Peyer's patch (tissue), 4 donors: ENCODE measurements around the gene SORBS2. TPM values are rescaled to one million over a fixed set of nuclear protein-coding genes. Genes with fewer than 3 reads are reported as not detected.
A peak's percentile ranks its signal among the peaks of the same experiment; 100 is the strongest.

Experiments used
- DNase-seq, 3 donors: peaks; one replicate each; pipeline ENCODE4 v3.0.0-alpha.2; 2017 to 2019
- H3K27ac ChIP-seq, 4 donors: fragments of 200-600 bp; sonication (generic); one replicate each; pipeline ENCODE4 v1.5.1; 2016 to 2019
- H3K27me3 ChIP-seq, 2 donors: fragments of 200-600 bp; sonication (generic); one replicate each; pipeline ENCODE4 v1.5.1; 2019
- H3K36me3 ChIP-seq, 3 donors: fragments of 200-600 bp; sonication (generic); one replicate each; pipeline ENCODE4 v1.5.1; 2016 to 2019
- H3K4me1 ChIP-seq, 4 donors: fragments of 200-600 bp; sonication (generic); one replicate each; pipeline ENCODE4 v1.5.1; 2016 to 2019
- H3K4me3 ChIP-seq, 4 donors: fragments of 200-600 bp; sonication (generic); 1 replicate in 3 of 4; 2 replicates in 1 of 4; pipeline ENCODE4 v1.5.1; 2016 to 2019; ENCODE audit warnings: mild to moderate bottlenecking in 1 of 4
- H3K9me3 ChIP-seq, 4 donors: fragments of 200-600 bp; sonication (generic); one replicate each; pipeline ENCODE4 v1.5.1; 2016 to 2019; ENCODE audit warnings: mild to moderate bottlenecking in 1 of 4
- CTCF ChIP-seq, 6 experiments: fragments of 450-650 bp in 4 of 6; fragments of 200-600 bp in 2 of 6; sonication (generic) in 1 of 6; IDR thresholded peaks; one replicate each; pipeline ENCODE4 v1.5.1; 2017 to 2019; ENCODE audit warnings: antibody characterized with exemption in 6 of 6, mild to moderate bottlenecking in 3 of 6, moderate library complexity in 1 of 6
- POLR2A ChIP-seq, 2 donors: fragments of 450-650 bp; IDR thresholded peaks; one replicate each; pipeline ENCODE4 v1.5.1; 2017; ENCODE audit warnings: antibody characterized with exemption in 2 of 2, mild to moderate bottlenecking in 2 of 2, moderate library complexity in 2 of 2
- total RNA-seq, 4 donors: library from RNA; depleted of rRNA; stranded (reverse); fragments of >200 nt; gene quantifications; one replicate each; pipeline ENCODE4 v1.1.0, GENCODE V29; 2016

SORBS2 gene
- total RNA-seq, 4 donors from 2014 or later = 15.8 to 61.9 (median 53.0) TPM

DNA sequence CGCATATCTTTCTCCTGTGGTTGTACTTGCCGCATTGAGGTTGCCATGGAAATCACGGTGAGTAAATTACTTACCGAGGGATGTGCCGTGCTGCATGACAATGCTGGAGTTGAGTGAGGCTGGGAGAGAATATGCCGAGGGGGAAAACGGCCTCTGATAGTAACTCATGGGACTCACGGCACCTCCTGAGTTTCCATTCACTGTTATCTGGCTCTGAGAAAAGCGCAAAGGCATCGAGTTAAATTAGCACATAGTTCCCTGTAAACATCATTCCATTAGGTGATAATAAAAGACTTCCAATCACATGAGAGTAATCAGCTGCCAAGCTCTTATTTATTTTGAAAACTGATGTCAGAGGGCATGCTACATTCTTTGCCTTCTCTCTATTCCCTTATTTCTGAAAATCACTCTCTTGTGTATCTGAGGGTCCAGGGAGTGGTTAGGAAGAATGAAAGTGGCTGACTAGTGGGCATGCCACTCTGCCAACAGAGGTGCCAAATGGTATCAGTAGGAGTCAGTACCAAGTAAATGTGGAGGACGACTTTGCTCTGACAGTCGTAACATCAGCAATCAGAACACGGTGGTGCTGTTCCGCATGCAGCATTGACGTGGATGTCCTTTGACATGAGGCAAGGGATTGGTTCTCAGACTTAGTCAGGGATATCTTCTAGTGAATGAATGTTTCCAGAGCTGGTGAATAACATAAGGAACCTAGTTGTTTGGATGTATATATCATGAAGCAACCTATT lies 149.8 kb downstream of the SORBS2 start:
- Histone ChIP-seq H3K27me3 (no peaks in the 10 kb centered on the region), H3K27ac (no peak overlapping the region), H3K4me3 (no peak overlapping the region), H3K4me1 (no peaks in the 10 kb centered on the region), H3K9me3 (no peaks in the 10 kb centered on the region), H3K36me3 (peaks cover 0 to 3% (median 0%) of the 10 kb centered on the region in 3 donors)
- no peak for DNase-seq
- TF ChIP-seq CTCF (IDR thresholded peaks at IDR 0.05) (no peak), POLR2A (IDR thresholded peaks at IDR 0.05) (no peak)

GRCh38 chr4:185660340-185660739 lies 151.7 kb downstream of the SORBS2 start:
- Histone ChIP-seq H3K4me3 (no peak overlapping the region), H3K36me3 (peaks cover 0 to 3% (median 0%) of the 10 kb centered on the region in 3 donors), H3K4me1 (no peaks in the 10 kb centered on the region), H3K27ac (no peak overlapping the region), H3K9me3 (no peaks in the 10 kb centered on the region), H3K27me3 (no peaks in the 10 kb centered on the region)
- TF ChIP-seq POLR2A (IDR thresholded peaks at IDR 0.05) (no peak), CTCF (IDR thresholded peaks at IDR 0.05) (no peak)
- no peak for DNase-seq

DNA sequence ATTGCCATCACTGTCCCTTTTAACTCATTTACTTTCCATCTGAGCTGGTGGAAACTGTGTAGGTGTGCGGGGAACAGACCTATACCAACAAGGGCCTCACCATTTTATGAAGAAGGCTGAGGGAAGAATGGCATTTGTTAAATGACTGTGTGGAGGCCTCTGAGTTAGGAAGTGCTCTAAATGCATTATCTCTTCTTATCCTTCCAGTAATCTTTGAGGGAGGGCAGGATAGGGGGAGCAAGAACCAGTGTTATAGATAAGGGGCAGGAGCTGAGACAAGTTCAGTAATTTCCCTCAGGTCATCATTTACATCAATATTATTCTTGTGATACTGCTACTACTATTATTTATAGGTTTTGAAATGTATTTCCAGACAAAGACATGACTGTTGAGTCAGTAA lies 154.3 kb downstream of the SORBS2 start:
- H3K9me3 ChIP-seq = no peaks in the 10 kb centered on the region
- no peak for TF ChIP-seq POLR2A (IDR thresholded peaks at IDR 0.05)
- no peak for TF ChIP-seq CTCF (IDR thresholded peaks at IDR 0.05)
- H3K4me3 ChIP-seq = no peak overlapping the region
- H3K27ac ChIP-seq = no peak overlapping the region
- H3K4me1 ChIP-seq = no peaks in the 10 kb centered on the region
- DNase-seq = no peak
- peaks cover 0 to 3% (median 0%) of the 10 kb centered on the region in 3 donors for H3K36me3 ChIP-seq
- H3K27me3 ChIP-seq = no peaks in the 10 kb centered on the region

DNA sequence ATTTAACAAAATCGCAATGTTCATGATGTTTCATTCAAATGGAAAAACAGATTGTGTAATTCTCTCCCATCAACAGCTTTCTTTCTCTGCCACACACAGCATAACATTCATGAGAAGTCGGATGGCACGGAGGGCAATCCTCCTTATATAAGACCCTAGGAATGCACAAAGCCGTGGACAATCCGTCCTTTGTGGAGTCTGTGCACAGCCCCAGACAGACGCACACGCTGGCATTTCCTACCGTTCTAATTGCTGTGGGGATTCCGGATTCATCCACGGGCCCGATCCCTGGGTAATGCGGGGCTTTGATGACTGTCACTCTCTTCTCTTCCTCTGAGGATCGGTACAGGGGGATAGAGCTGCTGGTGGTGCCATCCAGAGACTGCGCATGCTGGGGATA lies 154.8 kb downstream of the SORBS2 start:
- Histone ChIP-seq H3K27ac (peak overlapping the region in 2 of 4 donors; percentile 27 to 30), H3K9me3 (no peaks in the 10 kb centered on the region), H3K4me1 (no peaks in the 10 kb centered on the region), H3K36me3 (peaks cover 0 to 3% (median 0%) of the 10 kb centered on the region in 3 donors), H3K27me3 (no peaks in the 10 kb centered on the region), H3K4me3 (peak overlapping the region in 1 of 4 donors; percentile 32)
- no peak for TF ChIP-seq CTCF (IDR thresholded peaks at IDR 0.05)
- TF ChIP-seq POLR2A (IDR thresholded peaks at IDR 0.05) = no peak
- DNase-seq = no peak

DNA sequence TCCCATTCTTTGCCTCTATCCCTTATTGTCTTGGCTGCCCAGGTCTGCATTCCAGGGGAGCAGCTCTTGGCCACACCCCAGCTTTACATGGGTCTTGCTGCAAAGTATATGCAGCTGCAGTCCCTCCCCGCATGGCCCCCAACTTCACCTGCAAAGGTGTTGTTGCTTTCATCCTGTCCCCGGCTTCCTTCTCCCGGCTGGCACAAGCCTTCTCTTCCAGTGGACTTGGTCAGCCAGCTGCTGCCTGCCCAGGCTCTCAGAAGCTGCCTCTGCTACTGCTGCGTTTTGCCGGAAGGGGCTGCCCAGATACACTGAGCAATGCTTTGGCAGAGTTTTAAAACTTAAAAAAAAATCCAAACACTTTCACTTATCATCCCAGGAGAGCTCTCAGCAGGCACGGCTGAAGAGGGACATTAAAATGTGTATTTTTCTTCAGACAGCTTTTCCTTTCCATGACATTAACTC lies 155.5 kb downstream of the SORBS2 start:
- Histone ChIP-seq H3K27ac (peak overlapping the region in 2 of 4 donors; percentile 27 to 30), H3K9me3 (no peaks in the 10 kb centered on the region), H3K4me1 (no peaks in the 10 kb centered on the region), H3K36me3 (no peaks in the 10 kb centered on the region), H3K4me3 (peak overlapping the region in 1 of 4 donors; percentile 32), H3K27me3 (no peaks in the 10 kb centered on the region)
- no peak for DNase-seq
- peak in 1 of 6 experiments; percentile 5 for TF ChIP-seq CTCF (IDR thresholded peaks at IDR 0.05)
- TF ChIP-seq POLR2A (IDR thresholded peaks at IDR 0.05) = no peak
